Endothelial cell of umbilical vein (primary cell): Measurements from ENCODE around the gene CAMTA1. TPM values are rescaled to one million over a fixed set of nuclear protein-coding genes. Genes with fewer than 3 reads are reported as not detected.

Experiments
- BruUV-seq: library from RNA; stranded (reverse); fragments of 400-500 nt; replicated peaks from 2 replicates; lab custom pipeline; 2021; lab: Mats Ljungman, UMichigan
- CTCF ChIA-PET: fragments of 300-600, 350-600 bp; sonication (Branson Sonifier 250); formaldehyde crosslinking; loops from one replicate; lab custom pipeline; 2021; ENCODE audit warnings: antibody characterized with exemption, inconsistent platforms; lab: Charles Lee
- POLR2A ChIA-PET: fragments of 300-600, 350-600 bp; sonication (Branson Sonifier 250); formaldehyde crosslinking; loops from one replicate; lab custom pipeline; 2021; ENCODE audit warnings: antibody characterized with exemption, inconsistent platforms; lab: Charles Lee
- DNase-seq: peaks from one replicate; pipeline ENCODE4 v3.0.0-alpha.2; 2011; ENCODE audit warnings: low read depth, low spot score
- FAIRE-seq: peaks from 2 replicates; lab custom pipeline; 2011; peaks lifted over from hg19 to GRCh38; lab: Jason Lieb, UNC
- H2AFZ ChIP-seq: 2 replicates; pipeline ENCODE4 v1.6.0; 2012; ENCODE audit warnings: low read depth, low read length, control low read depth, inconsistent platforms
- H3K27ac ChIP-seq: 2 replicates; pipeline ENCODE4 v1.5.1; 2011; ENCODE audit warnings: low read depth, mild to moderate bottlenecking, control low read depth, low read length, moderate library complexity; ENCODE audit not compliant: insufficient read depth
- H3K27me3 ChIP-seq, 2 experiments: 2 replicates each; pipeline versions ENCODE4 v1.6.0 to v1.6.1; 2011; ENCODE audit warnings: low read length in 2 of 2, mixed read lengths in 1 of 2; ENCODE audit not compliant: control insufficient read depth in 2 of 2, insufficient read depth in 2 of 2
- H3K36me3 ChIP-seq, 2 experiments: 2 replicates in 1 of 2; 3 replicates in 1 of 2; pipeline ENCODE4 v1.5.1; 2011; ENCODE audit warnings: low read length in 2 of 2, mild to moderate bottlenecking in 1 of 2, moderate library complexity in 1 of 2; ENCODE audit not compliant: control insufficient read depth in 2 of 2, insufficient read depth in 2 of 2; ENCODE audit errors: extremely low read depth in 1 of 2
- H3K4me1 ChIP-seq: 3 replicates; pipeline ENCODE4 v1.5.1; 2011; ENCODE audit warnings: mild to moderate bottlenecking, low read length; ENCODE audit not compliant: control insufficient read depth, insufficient read depth; ENCODE audit errors: extremely low read depth
- H3K4me2 ChIP-seq: 2 replicates; pipeline ENCODE4 v1.6.1; 2011; ENCODE audit warnings: low read length, control low read depth, mixed read lengths; ENCODE audit not compliant: insufficient read depth
- H3K4me3 ChIP-seq, 3 experiments: fragments of 200-600 bp in 1 of 3; sonication (generic), shearing (Covaris generic) in 1 of 3; replicated peaks in 1 of 3; 2 replicates each; pipeline ENCODE4 v1.5.1; 2011 to 2016; ENCODE audit warnings: control low read depth in 3 of 3, low read length in 3 of 3, mild to moderate bottlenecking in 2 of 3, inconsistent platforms in 1 of 3, low read depth in 1 of 3, moderate library complexity in 1 of 3; ENCODE audit not compliant: insufficient read depth in 1 of 3
- H3K79me2 ChIP-seq: 2 replicates; pipeline ENCODE4 v1.6.0; 2012; ENCODE audit warnings: low read length, inconsistent platforms; ENCODE audit not compliant: control insufficient read depth, insufficient read depth
- H3K9ac ChIP-seq: replicated peaks from 2 replicates; pipeline ENCODE3; 2011; ENCODE audit warnings: low read length, control low read depth; ENCODE audit not compliant: insufficient read depth; ENCODE audit errors: extremely low read depth
- H3K9me1 ChIP-seq: replicated peaks from 3 replicates; pipeline ENCODE4 v1.6.0; 2011; ENCODE audit warnings: mild to moderate bottlenecking, low read length; ENCODE audit not compliant: control insufficient read depth, insufficient read depth; ENCODE audit errors: extremely low read depth
- H3K9me3 ChIP-seq: replicated peaks from 2 replicates; pipeline ENCODE4 v1.5.1; 2012; ENCODE audit warnings: low read length, inconsistent platforms; ENCODE audit not compliant: control insufficient read depth, insufficient read depth
- H4K20me1 ChIP-seq: replicated peaks from 2 replicates; pipeline ENCODE3; 2011; ENCODE audit warnings: mild to moderate bottlenecking, low read length; ENCODE audit not compliant: control insufficient read depth, insufficient read depth; ENCODE audit errors: extremely low read depth
- EZH2 ChIP-seq: IDR thresholded peaks from 2 replicates; pipeline ENCODE4 v1.6.1; 2012; ENCODE audit warnings: borderline replicate concordance, low read depth, mild to moderate bottlenecking, moderate library complexity, low read length, inconsistent platforms; ENCODE audit not compliant: severe bottlenecking
- FOS ChIP-seq: IDR thresholded peaks from 2 replicates; pipeline ENCODE4 v1.6.1; 2011; ENCODE audit warnings: mild to moderate bottlenecking, low read length, moderate library complexity, borderline replicate concordance; ENCODE audit not compliant: insufficient read depth
- GATA2 ChIP-seq: IDR thresholded peaks from 2 replicates; pipeline ENCODE4 v1.7.0; 2011; ENCODE audit warnings: low read depth, mild to moderate bottlenecking, moderate library complexity, mixed read lengths, low read length; ENCODE audit not compliant: insufficient read length, insufficient read depth
- JUN ChIP-seq: IDR thresholded peaks from 2 replicates; pipeline ENCODE4 v1.6.1; 2011; ENCODE audit warnings: borderline replicate concordance, low read depth; ENCODE audit not compliant: insufficient read length, insufficient read depth
- MAX ChIP-seq: IDR thresholded peaks from 2 replicates; pipeline ENCODE4 v1.6.1; 2011; ENCODE audit not compliant: insufficient read depth, insufficient read length
- MYC ChIP-seq: IDR thresholded peaks from one replicate; pipeline ENCODE4 v1.6.1; 2011; ENCODE audit warnings: mild to moderate bottlenecking, low read depth, low read length
- POLR2A ChIP-seq: IDR thresholded peaks from 2 replicates; pipeline ENCODE4 v1.6.1; 2012; ENCODE audit warnings: low read depth, mild to moderate bottlenecking, control low read depth, low read length
- POLR2AphosphoS5 ChIP-seq: IDR thresholded peaks from 2 replicates; pipeline ENCODE4 v1.6.1; 2012; ENCODE audit warnings: low read depth, mild to moderate bottlenecking, control low read depth, low read length, moderate library complexity; ENCODE audit not compliant: insufficient read depth
- dilution Hi-C: fragments of 300-500 bp; cut with MboI; formaldehyde crosslinking; loops from one replicate; pipeline ENCODE4 v1.15.0; 2019; ENCODE audit warnings: low sequenced_read_pairs; ENCODE audit not compliant: extremely low pct_ligation_motif_present
- intact Hi-C: fragments of 100-400 bp; cut with micrococcal nuclease; formaldehyde crosslinking; loops from one replicate; pipeline ENCODE4 v1.10.0; 2022
- polyA plus RNA-seq, 4 experiments: library from polyadenylated mRNA; depleted of rRNA in 3 of 4; stranded (reverse) in 3 of 4; unstranded in 1 of 4; fragments of >200 nt; gene quantifications; 2 replicates each; pipeline versions ENCODE4 v1.2.1 to v1.2.3, GENCODE V29; 2011 to 2012; ENCODE audit warnings: missing spikeins in 1 of 4
- total RNA-seq: library from RNA; stranded (reverse); gene quantifications from 2 replicates; pipeline ENCODE4 v1.2.3, GENCODE V29; 2021
- TF ChIP-seq, protein P1 (sequence below), 2 donors: IDR thresholded peaks; 1 replicate in 1 of 2; 2 replicates in 1 of 2; pipeline ENCODE4 v1.5.1; 2011; ENCODE audit warnings: low read length in 2 of 2, mild to moderate bottlenecking in 2 of 2, moderate library complexity in 2 of 2, control low read depth in 1 of 2, inconsistent platforms in 1 of 2, low read depth in 1 of 2; ENCODE audit not compliant: insufficient read depth in 1 of 2; ENCODE audit errors: extremely low read depth in 1 of 2

CAMTA1 gene
- total and polyA plus RNA-seq, 2 donors (not counting 3 experiments of a cell fraction or from before 2014, with no cell fraction given), result 50.8 to 92.7 TPM

DNA sequence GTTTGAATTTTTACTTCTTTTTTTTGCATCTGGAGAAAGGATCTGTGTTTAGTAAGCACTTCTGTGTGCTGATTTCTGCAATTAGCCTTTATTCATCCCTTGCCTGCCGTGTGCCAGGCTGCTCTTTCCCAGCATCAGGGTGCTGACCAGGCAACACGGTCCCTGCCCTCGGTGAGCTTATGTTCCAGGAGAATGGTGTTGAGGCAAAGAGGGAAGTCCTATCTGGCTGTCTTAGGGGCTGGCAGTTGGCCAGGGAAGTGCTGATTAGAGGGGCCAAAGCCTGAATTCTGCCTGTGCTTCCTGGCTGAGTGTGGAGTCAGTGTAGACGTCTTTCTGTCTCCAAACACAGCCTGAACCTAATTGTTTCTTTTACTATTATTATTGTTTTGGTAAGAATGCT lies 187.1 kb downstream of the CAMTA1 start:
- no peak overlapping the region for H2AFZ ChIP-seq
- FAIRE-seq (no peak), DNase-seq (no peak)
- no peaks in the 10 kb centered on the region for H3K27me3 ChIP-seq
- intact Hi-C loops (no loop called here), dilution Hi-C loops (no loop called here)
- POLR2A ChIA-PET, result no interaction called here
- H3K27ac ChIP-seq, result no peak overlapping the region
- H3K9me3 ChIP-seq, result no peaks in the 10 kb centered on the region
- no peaks in the 10 kb centered on the region for H3K79me2 ChIP-seq
- H4K20me1 ChIP-seq, result no peaks in the 10 kb centered on the region
- BruUV-seq, result no TSS peak
- H3K36me3 ChIP-seq, result no peaks in the 10 kb centered on the region
- no peak overlapping the region for H3K4me3 ChIP-seq
- no peaks in the 10 kb centered on the region for H3K4me1 ChIP-seq
- TF ChIP-seq MYC (no peak), MAX (no peak)
- no peak overlapping the region for H3K9ac ChIP-seq
- H3K9me1 ChIP-seq, result no peaks in the 10 kb centered on the region
- CTCF ChIA-PET, result no interaction called here
- no peak overlapping the region for H3K4me2 ChIP-seq

GRCh38 chr1:6975331-6976043 lies 190.2 kb downstream of the CAMTA1 start:
- H3K9me3 ChIP-seq, result no peaks in the 10 kb centered on the region
- dilution Hi-C loops, result no loop called here
- FAIRE-seq, result no peak
- no peak overlapping the region for H2AFZ ChIP-seq
- intact Hi-C loops, result no loop called here
- H3K27ac ChIP-seq, result no peak overlapping the region
- no peaks in the 10 kb centered on the region for H3K79me2 ChIP-seq
- BruUV-seq, result no TSS peak
- H3K4me2 ChIP-seq, result no peak overlapping the region
- no peaks in the 10 kb centered on the region for H3K27me3 ChIP-seq
- no peak for DNase-seq
- CTCF ChIA-PET, result no interaction called here
- TF ChIP-seq MYC (no peak), EZH2 (no peak), JUN (no peak), FOS (no peak), MAX (no peak), GATA2 (no peak), POLR2AphosphoS5 (no peak), POLR2A (no peak)
- TF ChIP-seq, protein P1, sequence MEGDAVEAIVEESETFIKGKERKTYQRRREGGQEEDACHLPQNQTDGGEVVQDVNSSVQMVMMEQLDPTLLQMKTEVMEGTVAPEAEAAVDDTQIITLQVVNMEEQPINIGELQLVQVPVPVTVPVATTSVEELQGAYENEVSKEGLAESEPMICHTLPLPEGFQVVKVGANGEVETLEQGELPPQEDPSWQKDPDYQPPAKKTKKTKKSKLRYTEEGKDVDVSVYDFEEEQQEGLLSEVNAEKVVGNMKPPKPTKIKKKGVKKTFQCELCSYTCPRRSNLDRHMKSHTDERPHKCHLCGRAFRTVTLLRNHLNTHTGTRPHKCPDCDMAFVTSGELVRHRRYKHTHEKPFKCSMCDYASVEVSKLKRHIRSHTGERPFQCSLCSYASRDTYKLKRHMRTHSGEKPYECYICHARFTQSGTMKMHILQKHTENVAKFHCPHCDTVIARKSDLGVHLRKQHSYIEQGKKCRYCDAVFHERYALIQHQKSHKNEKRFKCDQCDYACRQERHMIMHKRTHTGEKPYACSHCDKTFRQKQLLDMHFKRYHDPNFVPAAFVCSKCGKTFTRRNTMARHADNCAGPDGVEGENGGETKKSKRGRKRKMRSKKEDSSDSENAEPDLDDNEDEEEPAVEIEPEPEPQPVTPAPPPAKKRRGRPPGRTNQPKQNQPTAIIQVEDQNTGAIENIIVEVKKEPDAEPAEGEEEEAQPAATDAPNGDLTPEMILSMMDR (IDR thresholded peaks at IDR 0.05; ENCODE audit: extremely low read depth in 1 of 2, insufficient read depth in 1 of 2, low read depth in 1 of 2, low read length in 2 of 2), result no peak
- H3K4me1 ChIP-seq, result no peaks in the 10 kb centered on the region
- H3K36me3 ChIP-seq, result no peaks in the 10 kb centered on the region
- POLR2A ChIA-PET, result no interaction called here
- no peaks in the 10 kb centered on the region for H4K20me1 ChIP-seq
- H3K9ac ChIP-seq, result no peak overlapping the region
- no peaks in the 10 kb centered on the region for H3K9me1 ChIP-seq
- no peak overlapping the region for H3K4me3 ChIP-seq
